Measurements from ENCODE around the gene ZNF414.

Gene ZNF414

DNA sequence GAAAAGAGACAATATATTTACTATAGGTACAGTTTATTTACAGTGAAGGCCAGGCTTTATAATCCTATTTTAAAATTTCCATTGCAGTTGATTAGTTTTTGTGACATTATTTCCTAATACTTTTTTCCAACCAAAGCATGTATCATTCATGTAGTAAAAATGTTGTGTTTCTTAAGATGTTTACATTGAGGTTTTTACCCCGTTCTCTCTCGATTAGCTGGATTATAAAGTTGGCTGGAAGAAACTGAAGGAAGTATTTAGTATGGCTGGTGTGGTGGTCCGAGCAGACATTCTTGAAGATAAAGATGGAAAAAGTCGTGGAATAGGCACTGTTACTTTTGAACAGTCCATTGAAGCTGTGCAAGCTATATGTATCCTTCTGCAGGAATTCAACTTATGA, 47.9 kb downstream of the ZNF414 start (continued):
- TF ChIP-seq ZNF560 (tag by site-specific recombination; IDR thresholded peaks at IDR 0.05; ENCODE audit: borderline replicate concordance) (no peak), ZNF311 (tag by site-specific recombination; IDR thresholded peaks at IDR 0.05; ENCODE audit: borderline replicate concordance) (no peak)

- CTCF ChIA-PET: interaction anchor here (0.7 to 1.2 kb wide), 3 partner anchors 10 to 116 kb away, joined by 3 read pairs; no protein-coding TSS in a partner anchor
- TF ChIP-seq, protein P1, sequence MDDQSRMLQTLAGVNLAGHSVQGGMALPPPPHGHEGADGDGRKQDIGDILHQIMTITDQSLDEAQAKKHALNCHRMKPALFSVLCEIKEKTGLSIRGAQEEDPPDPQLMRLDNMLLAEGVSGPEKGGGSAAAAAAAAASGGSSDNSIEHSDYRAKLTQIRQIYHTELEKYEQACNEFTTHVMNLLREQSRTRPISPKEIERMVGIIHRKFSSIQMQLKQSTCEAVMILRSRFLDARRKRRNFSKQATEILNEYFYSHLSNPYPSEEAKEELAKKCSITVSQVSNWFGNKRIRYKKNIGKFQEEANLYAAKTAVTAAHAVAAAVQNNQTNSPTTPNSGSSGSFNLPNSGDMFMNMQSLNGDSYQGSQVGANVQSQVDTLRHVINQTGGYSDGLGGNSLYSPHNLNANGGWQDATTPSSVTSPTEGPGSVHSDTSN (CRISPR knock-in tag; IDR thresholded peaks at IDR 0.05): no peak
- no peak for TF ChIP-seq ZNF214 (tag by site-specific recombination; IDR thresholded peaks at IDR 0.05; ENCODE audit: borderline replicate concordance)
- no peak for TF ChIP-seq ZNF624 (tag by site-specific recombination; IDR thresholded peaks at IDR 0.05)
- TF ChIP-seq, protein P2, sequence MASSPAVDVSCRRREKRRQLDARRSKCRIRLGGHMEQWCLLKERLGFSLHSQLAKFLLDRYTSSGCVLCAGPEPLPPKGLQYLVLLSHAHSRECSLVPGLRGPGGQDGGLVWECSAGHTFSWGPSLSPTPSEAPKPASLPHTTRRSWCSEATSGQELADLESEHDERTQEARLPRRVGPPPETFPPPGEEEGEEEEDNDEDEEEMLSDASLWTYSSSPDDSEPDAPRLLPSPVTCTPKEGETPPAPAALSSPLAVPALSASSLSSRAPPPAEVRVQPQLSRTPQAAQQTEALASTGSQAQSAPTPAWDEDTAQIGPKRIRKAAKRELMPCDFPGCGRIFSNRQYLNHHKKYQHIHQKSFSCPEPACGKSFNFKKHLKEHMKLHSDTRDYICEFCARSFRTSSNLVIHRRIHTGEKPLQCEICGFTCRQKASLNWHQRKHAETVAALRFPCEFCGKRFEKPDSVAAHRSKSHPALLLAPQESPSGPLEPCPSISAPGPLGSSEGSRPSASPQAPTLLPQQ (tag by site-specific recombination; IDR thresholded peaks at IDR 0.05): no peak
- no peak for TF ChIP-seq ZNF112 (tag by site-specific recombination; IDR thresholded peaks at IDR 0.05)
- POLR2A ChIA-PET: interaction anchor here (1.4 kb wide), 1 partner anchor 51 kb away, joined by 3 read pairs; the partner anchor contains the start of gene ZNF414
Observed at GRCh38 chr19:8463365-8463764, 50.6 kb downstream of the ZNF414 start.

GRCh38 chr19:8462571-8462970, 51.4 kb downstream of the ZNF414 start:
- no peak overlapping the region for H3K27ac ChIP-seq (ENCODE audit: extremely low read depth, low read depth, low read length)
- peaks cover 33% of the 10 kb centered on the region for H3K4me1 ChIP-seq (ENCODE audit: control insufficient read depth, insufficient read depth, low read length)
- POLR2A ChIA-PET: interaction anchor here (1.4 to 1.8 kb wide), 2 partner anchors 10 to 52 kb away, joined by 3 to 8 read pairs; partner anchors contain the start of gene ZNF414
- H3K9me3 ChIP-seq (ENCODE audit: control insufficient read depth, insufficient read depth, low read depth, low read length): no peaks in the 10 kb centered on the region
- CTCF ChIA-PET: interaction anchor here (1.2 to 1.3 kb wide), 2 partner anchors 109 to 115 kb away, joined by 3 to 5 read pairs; no protein-coding TSS in a partner anchor
- no peak overlapping the region for H3K4me3 ChIP-seq (ENCODE audit: low read depth, low read length)
- peaks cover 51 to 81% of the 10 kb centered on the region in 2 experiments for H3K36me3 ChIP-seq (ENCODE audit: control insufficient read depth in 2 of 2, insufficient read depth in 1 of 2, low read length in 2 of 2)
- TF ChIP-seq ZNF768 (tag by site-specific recombination; IDR thresholded peaks at IDR 0.05) (no peak), ZNF658 (tag by site-specific recombination; IDR thresholded peaks at IDR 0.05) (no peak), ZNF777 (tag by site-specific recombination; IDR thresholded peaks at IDR 0.05; ENCODE audit: borderline replicate concordance) (no peak), ZNF266 (tag by site-specific recombination; IDR thresholded peaks at IDR 0.05; ENCODE audit: low read depth) (no peak), ZEB2 (tag by site-specific recombination; IDR thresholded peaks at IDR 0.05) (no peak), HOXD13 (CRISPR knock-in tag; IDR thresholded peaks at IDR 0.05; ENCODE audit: borderline replicate concordance) (no peak), ZNF549 (tag by site-specific recombination; IDR thresholded peaks at IDR 0.05) (no peak), ZNF610 (tag by site-specific recombination; IDR thresholded peaks at IDR 0.05; ENCODE audit: borderline replicate concordance) (no peak), ZNF223 (tag by site-specific recombination; IDR thresholded peaks at IDR 0.05) (no peak), OSR2 (tag by site-specific recombination; IDR thresholded peaks at IDR 0.05) (no peak), ZNF155 (tag by site-specific recombination; IDR thresholded peaks at IDR 0.05) (no peak), ZNF354C (tag by site-specific recombination; IDR thresholded peaks at IDR 0.05; ENCODE audit: borderline replicate concordance, low read depth) (no peak), GFI1B (tag by site-specific recombination; IDR thresholded peaks at IDR 0.05) (no peak), ZNF654 (tag by site-specific recombination; IDR thresholded peaks at IDR 0.05; ENCODE audit: low read depth) (no peak), GLI4 (tag by site-specific recombination; IDR thresholded peaks at IDR 0.05) (no peak)
- TF ChIP-seq, protein P3, sequence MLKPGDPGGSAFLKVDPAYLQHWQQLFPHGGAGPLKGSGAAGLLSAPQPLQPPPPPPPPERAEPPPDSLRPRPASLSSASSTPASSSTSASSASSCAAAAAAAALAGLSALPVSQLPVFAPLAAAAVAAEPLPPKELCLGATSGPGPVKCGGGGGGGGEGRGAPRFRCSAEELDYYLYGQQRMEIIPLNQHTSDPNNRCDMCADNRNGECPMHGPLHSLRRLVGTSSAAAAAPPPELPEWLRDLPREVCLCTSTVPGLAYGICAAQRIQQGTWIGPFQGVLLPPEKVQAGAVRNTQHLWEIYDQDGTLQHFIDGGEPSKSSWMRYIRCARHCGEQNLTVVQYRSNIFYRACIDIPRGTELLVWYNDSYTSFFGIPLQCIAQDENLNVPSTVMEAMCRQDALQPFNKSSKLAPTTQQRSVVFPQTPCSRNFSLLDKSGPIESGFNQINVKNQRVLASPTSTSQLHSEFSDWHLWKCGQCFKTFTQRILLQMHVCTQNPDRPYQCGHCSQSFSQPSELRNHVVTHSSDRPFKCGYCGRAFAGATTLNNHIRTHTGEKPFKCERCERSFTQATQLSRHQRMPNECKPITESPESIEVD (tag by site-specific recombination; IDR thresholded peaks at IDR 0.05): no peak

More at GRCh38 chr19:8463365-8463764, 50.6 kb downstream of the ZNF414 start:
- Histone ChIP-seq H3K36me3 (ENCODE audit: control insufficient read depth in 2 of 2, insufficient read depth in 1 of 2, low read length in 2 of 2) (peaks cover 56 to 86% of the 10 kb centered on the region in 2 experiments), H3K4me3 (ENCODE audit: low read depth, low read length) (no peak overlapping the region), H3K4me1 (ENCODE audit: control insufficient read depth, insufficient read depth, low read length) (peaks cover 25% of the 10 kb centered on the region), H3K9me3 (ENCODE audit: control insufficient read depth, insufficient read depth, low read depth, low read length) (no peaks in the 10 kb centered on the region), H3K27ac (ENCODE audit: extremely low read depth, low read depth, low read length) (no peak overlapping the region)
